PC-3 (cell line): ENCODE measurements around the gene NTRK2. TPM values are rescaled to one million over a fixed set of nuclear protein-coding genes. Genes with fewer than 3 reads are reported as not detected.

ENCODE experiments used
- ATAC-seq: fragments of 200-7000 bp; cut with Tn5 transposase; 2 replicates; pipeline ENCODE4 v1.9.1; 2020; ENCODE audit warnings: mild to moderate bottlenecking, moderate library complexity
- BruUV-seq: library from RNA; stranded (reverse); fragments of 400-500 nt; replicated peaks from 2 replicates; lab custom pipeline; 2021; lab: Mats Ljungman, UMichigan
- CTCF ChIA-PET: fragments of 300-600 bp; sonication (Branson Sonifier 250); formaldehyde crosslinking; loops from one replicate; lab custom pipeline; 2022; ENCODE audit warnings: antibody characterized with exemption; lab: Charles Lee
- POLR2A ChIA-PET: fragments of 300-600 bp; sonication (Branson Sonifier 250); formaldehyde crosslinking; loops from one replicate; lab custom pipeline; 2022; ENCODE audit warnings: antibody characterized with exemption; ENCODE audit not compliant: unreplicated experiment; lab: Charles Lee
- DNase-seq: peaks from one replicate; pipeline ENCODE4 v3.0.0-alpha.2; 2015
- H2AFZ ChIP-seq: fragments of 300-600 bp; sonication (generic); 2 replicates; pipeline ENCODE4 v1.6.0; 2016; ENCODE audit warnings: antibody characterized with exemption, low read length
- H3F3A ChIP-seq: fragments of 300-600 bp; sonication (generic); one replicate; pipeline ENCODE4 v1.6.0; 2017; ENCODE audit warnings: antibody characterized with exemption, low read length, control low read depth, mild to moderate bottlenecking; ENCODE audit not compliant: unreplicated experiment
- H3K27ac ChIP-seq: fragments of 300-600 bp; sonication (generic); 2 replicates; pipeline ENCODE4 v1.5.1; 2016; ENCODE audit warnings: mild to moderate bottlenecking, low read length
- H3K27me3 ChIP-seq: fragments of 300-600 bp; sonication (generic); 2 replicates; pipeline ENCODE4 v1.6.1; 2016; ENCODE audit warnings: low read length, mixed read lengths
- H3K36me3 ChIP-seq: fragments of 300-600 bp; sonication (generic); 2 replicates; pipeline ENCODE4 v1.6.1; 2016; ENCODE audit warnings: low read depth, mixed run types, low read length, mixed read lengths
- H3K4me1 ChIP-seq: fragments of 300-600 bp; sonication (generic); 2 replicates; pipeline ENCODE4 v1.5.1; 2016; ENCODE audit warnings: low read length; ENCODE audit not compliant: insufficient read depth
- H3K4me2 ChIP-seq: fragments of 300-600 bp; sonication (generic); 2 replicates; pipeline ENCODE4 v1.6.0; 2016; ENCODE audit warnings: low read length
- H3K4me3 ChIP-seq: fragments of 300-600 bp; sonication (generic); 2 replicates; pipeline ENCODE4 v1.5.1; 2016; ENCODE audit warnings: mild to moderate bottlenecking, low read length, mixed read lengths
- H3K79me2 ChIP-seq: fragments of 300-600 bp; sonication (generic); 2 replicates; pipeline ENCODE4 v1.6.1; 2017; ENCODE audit warnings: low read length, mixed read lengths
- H3K9ac ChIP-seq: fragments of 300-600 bp; sonication (generic); 2 replicates; pipeline ENCODE4 v1.6.0; 2016; ENCODE audit warnings: mild to moderate bottlenecking, low read length
- H3K9me2 ChIP-seq: fragments of 300-600 bp; sonication (generic); replicated peaks from 2 replicates; pipeline ENCODE4 v1.6.1; 2016; ENCODE audit warnings: mixed run types, low read length, mixed read lengths
- H3K9me3 ChIP-seq: fragments of 300-600 bp; sonication (generic); 2 replicates; pipeline ENCODE4 v1.6.1; 2016; ENCODE audit warnings: low read length, mixed read lengths
- H4K20me1 ChIP-seq: fragments of 300-600 bp; sonication (generic); 2 replicates; pipeline ENCODE4 v1.6.1; 2016; ENCODE audit warnings: low read length, mixed read lengths
- CTCF ChIP-seq: fragments of 300-600 bp; sonication (generic); conservative IDR thresholded peaks from 2 replicates; pipeline ENCODE4 v1.5.1; 2017; ENCODE audit warnings: antibody characterized with exemption, low read depth, mild to moderate bottlenecking, low read length
- EZH2 ChIP-seq: fragments of 300-600 bp; sonication (generic); IDR thresholded peaks from one replicate; pipeline ENCODE4 v1.6.1; 2017; ENCODE audit warnings: antibody characterized with exemption, mild to moderate bottlenecking, low read length; ENCODE audit not compliant: unreplicated experiment
- EZH2phosphoT487 ChIP-seq: fragments of 300-600 bp; sonication (generic); IDR thresholded peaks from 2 replicates; pipeline ENCODE4 v1.6.1; 2018; ENCODE audit warnings: mild to moderate bottlenecking, antibody characterized with exemption, low read length, borderline replicate concordance
- intact Hi-C: fragments of 100-400 bp; cut with micrococcal nuclease; formaldehyde crosslinking; loops from 2 replicates; pipeline ENCODE4 v1.9.0; 2023
- total RNA-seq: library from RNA; depleted of rRNA; stranded (reverse); fragments of >200 nt; gene quantifications from 2 replicates; pipeline ENCODE4 v1.2.3, GENCODE V29; 2014

The NTRK2 gene
- total RNA-seq, 1 experiment from 2014 or later: not detected

DNA sequence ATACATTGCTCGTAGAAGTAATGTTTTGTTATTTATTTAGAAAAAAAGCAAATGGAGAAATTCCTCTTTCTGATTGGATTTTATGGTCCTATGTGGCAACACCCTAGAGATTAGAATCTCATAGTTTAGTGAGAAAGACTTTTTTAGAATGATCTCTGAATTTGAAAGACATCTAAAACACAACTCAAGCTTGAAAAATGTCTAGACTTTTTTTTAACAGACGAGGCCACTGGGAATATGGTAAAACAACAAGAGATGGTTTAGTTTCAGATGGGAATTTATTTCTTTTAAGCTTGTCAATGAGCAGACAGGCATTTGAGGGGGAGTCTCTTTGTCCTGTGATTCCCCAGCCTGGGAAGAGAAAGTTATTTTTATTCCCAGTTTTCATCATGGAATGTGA lies 122.1 kb downstream of the NTRK2 start:
- Histone ChIP-seq H3K79me2 (no peaks in the 10 kb centered on the region), H3K4me3 (no peak overlapping the region), H4K20me1 (no peaks in the 10 kb centered on the region), H3K36me3 (no peaks in the 10 kb centered on the region), H3K9me2 (no peaks in the 10 kb centered on the region), H3K9ac (no peak overlapping the region), H3K4me2 (no peak overlapping the region), H3K27me3 (no peaks in the 10 kb centered on the region), H2AFZ (no peak overlapping the region), H3K9me3 (no peaks in the 10 kb centered on the region), H3F3A (no peaks in the 10 kb centered on the region), H3K27ac (no peak overlapping the region), H3K4me1 (no peaks in the 10 kb centered on the region)
- BruUV-seq: no TSS peak
- ATAC-seq: no peak
- ChIA-PET CTCF (no interaction called here), POLR2A (no interaction called here)
- TF ChIP-seq EZH2 (no peak), CTCF (no peak), EZH2phosphoT487 (no peak)
- intact Hi-C loops: no loop called here
- DNase-seq: no peak

DNA sequence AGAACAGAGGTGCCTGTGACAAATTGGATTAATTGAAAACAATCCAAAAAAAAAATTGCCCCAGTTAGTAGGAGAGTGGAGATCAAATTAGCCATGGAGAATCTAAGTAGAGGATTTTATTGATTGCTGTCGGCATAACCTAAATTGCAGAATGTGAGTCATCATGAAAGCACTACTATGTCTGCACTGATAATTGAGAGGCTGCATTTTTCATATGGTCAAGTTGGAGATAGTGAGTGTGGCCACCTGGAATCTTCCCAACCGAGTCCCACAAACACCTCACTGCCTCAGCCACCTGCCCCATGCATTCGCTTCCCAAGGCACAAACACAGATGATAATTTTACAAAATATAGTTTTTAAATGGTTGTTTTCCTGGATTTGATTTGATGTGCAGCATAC lies 123.7 kb downstream of the NTRK2 start:
- no TSS peak for BruUV-seq
- Histone ChIP-seq H3K9me2 (no peaks in the 10 kb centered on the region), H3F3A (no peaks in the 10 kb centered on the region), H3K9me3 (no peaks in the 10 kb centered on the region), H3K36me3 (no peaks in the 10 kb centered on the region), H3K4me3 (no peak overlapping the region), H4K20me1 (no peaks in the 10 kb centered on the region), H3K27me3 (no peaks in the 10 kb centered on the region), H2AFZ (no peak overlapping the region), H3K4me2 (no peak overlapping the region), H3K9ac (no peak overlapping the region), H3K79me2 (no peaks in the 10 kb centered on the region), H3K27ac (no peak overlapping the region), H3K4me1 (no peaks in the 10 kb centered on the region)
- DNase-seq: no peak
- no peak for ATAC-seq
- CTCF ChIA-PET: no interaction called here
- TF ChIP-seq EZH2: no peak
- no peak for TF ChIP-seq CTCF
- TF ChIP-seq EZH2phosphoT487: no peak
- intact Hi-C loops: no loop called here
- POLR2A ChIA-PET: interaction anchor here (0.7 kb wide), 1 partner anchor 1200 kb away, joined by 4 read pairs; no protein-coding TSS in a partner anchor

DNA sequence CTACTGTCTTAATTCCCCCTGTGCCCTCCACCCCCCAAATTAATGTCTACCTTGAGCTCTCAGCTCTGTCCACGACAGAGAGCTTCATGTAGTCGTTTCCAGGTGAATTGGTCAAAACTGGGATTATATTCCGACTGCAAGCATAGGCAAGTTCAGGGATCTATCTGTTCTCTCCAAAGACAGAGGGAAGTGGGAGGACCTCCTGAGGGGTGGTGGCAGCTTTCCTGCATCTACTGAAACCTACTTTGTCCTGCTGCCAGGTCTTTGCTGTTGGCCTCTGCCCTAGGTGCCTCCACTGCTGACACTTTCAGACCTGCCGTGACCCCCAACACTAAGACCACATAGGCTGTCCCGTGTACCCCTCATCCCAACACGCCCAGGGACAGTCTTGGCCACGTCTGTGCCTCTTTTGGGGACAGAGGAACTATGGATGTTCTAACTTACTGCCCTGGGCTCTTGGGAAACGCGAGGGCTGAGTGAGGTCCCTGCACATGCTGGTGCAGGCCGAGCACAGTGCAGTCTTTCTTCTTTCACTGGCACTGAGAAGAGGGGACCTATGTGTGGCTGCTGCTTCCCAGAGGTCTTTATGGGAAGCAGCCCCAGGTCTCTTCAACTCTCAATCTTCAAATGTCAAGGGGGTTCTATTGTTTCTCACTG lies 125.6 kb downstream of the NTRK2 start:
- no peaks in the 10 kb centered on the region for H4K20me1 ChIP-seq
- ATAC-seq (no peak), DNase-seq (no peak)
- TF ChIP-seq CTCF: no peak
- no peak for TF ChIP-seq EZH2phosphoT487
- no peak for TF ChIP-seq EZH2
- H3K4me3 ChIP-seq: no peak overlapping the region
- intact Hi-C loops: no loop called here
- H3K4me1 ChIP-seq: no peaks in the 10 kb centered on the region
- POLR2A ChIA-PET: no interaction called here
- no peaks in the 10 kb centered on the region for H3K9me2 ChIP-seq
- no peak overlapping the region for H2AFZ ChIP-seq
- BruUV-seq: no TSS peak
- CTCF ChIA-PET: no interaction called here
- no peaks in the 10 kb centered on the region for H3K9me3 ChIP-seq
- no peak overlapping the region for H3K9ac ChIP-seq
- no peak overlapping the region for H3K4me2 ChIP-seq
- no peaks in the 10 kb centered on the region for H3K36me3 ChIP-seq
- no peaks in the 10 kb centered on the region for H3F3A ChIP-seq
- no peaks in the 10 kb centered on the region for H3K27me3 ChIP-seq
- H3K79me2 ChIP-seq: no peaks in the 10 kb centered on the region
- no peak overlapping the region for H3K27ac ChIP-seq
